NCI-H2029 (cell line): ENCODE data around the gene LAMTOR3.
"Not testable (repeated sequence)": the region's sequence is repeated elsewhere in the genome, so short reads cannot be mapped to it uniquely, and the experiment has no call there.

ENCODE experiments used
- DNase-seq: peaks from one replicate; lab custom pipeline; 2025; lab: John Stamatoyannopoulos, UW

Gene LAMTOR3

DNA sequence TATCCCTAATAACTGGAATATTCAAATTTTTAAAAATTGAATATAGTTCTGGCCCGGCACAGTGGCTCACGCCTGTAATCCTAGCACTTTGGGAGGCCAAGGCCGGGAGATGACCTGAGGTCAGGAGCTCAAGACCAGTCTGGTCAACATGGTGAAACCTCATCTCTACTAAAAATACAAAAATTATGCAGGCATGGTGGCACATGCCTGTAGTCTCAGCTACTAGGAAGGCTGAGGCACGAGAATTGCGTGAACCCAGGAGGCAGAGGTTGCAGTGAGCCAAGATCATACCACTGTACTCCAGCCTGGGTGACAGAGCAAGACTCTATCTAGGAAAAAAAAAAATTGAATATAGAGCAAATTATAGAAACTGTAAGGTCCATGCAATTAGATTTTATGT is 64.2 kb downstream of the LAMTOR3 start:
- not testable (repeated sequence) for DNase-seq

DNA sequence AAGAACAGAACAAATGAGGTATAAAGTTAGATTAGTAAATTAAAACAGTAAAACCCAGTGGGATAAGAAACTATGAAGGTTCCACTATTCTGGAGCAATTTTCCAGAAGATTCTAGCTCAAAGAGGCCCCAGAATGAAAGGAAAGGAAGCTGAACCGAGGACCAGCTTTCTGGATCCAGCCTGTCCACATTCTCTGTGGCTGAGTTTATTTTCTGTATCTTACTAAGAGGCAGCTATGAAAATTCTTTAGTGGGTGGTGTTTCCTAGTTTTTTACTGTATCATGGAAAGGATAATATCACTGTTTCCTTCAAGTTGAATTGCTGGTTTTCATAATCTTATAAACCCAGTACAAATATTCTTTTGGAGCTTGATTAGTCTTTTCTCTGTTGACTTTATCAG is 65.8 kb downstream of the LAMTOR3 start:
- no peak for DNase-seq
